IPS-NIHi7 (cell line): ENCODE measurements around the gene PPIA.

ENCODE experiments used
- DNase-seq: peaks from one replicate; pipeline ENCODE4 v3.0.0; 2012; ENCODE audit warnings: mixed read lengths; ENCODE audit errors: extremely low spot score

The PPIA gene

GRCh38 chr7:44796504-44797328, at the start of gene PPIA:
TSS of gene PPIA (plus strand) at chr7:44796681. CDS start at chr7:44796725, 44 bp downstream.
- peak; percentile 100 for DNase-seq

- DNase-seq, result peak; percentile 98
These were observed 48.2 kb upstream of the PPIA start, which contains the start of gene ZMIZ2 for GRCh38 chr7:44748045-44748947. TSS of gene ZMIZ2 (plus strand) at chr7:44748847. CDS start at chr7:44756250, 7,403 bp downstream.

GRCh38 chr7:44748948-44749731, 47.3 kb upstream of the PPIA start:
- no peak for DNase-seq

GRCh38 chr7:44749992-44750391, 46.5 kb upstream of the PPIA start:
- no peak for DNase-seq

- DNase-seq, result no peak
These were observed 46.1 kb upstream of the PPIA start for GRCh38 chr7:44750424-44750823.

GRCh38 chr7:44750921-44751571, 45.4 kb upstream of the PPIA start:
- DNase-seq, result no peak

GRCh38 chr7:44752822-44753221, 43.7 kb upstream of the PPIA start:
- no peak for DNase-seq

GRCh38 chr7:44754802-44755697, 41.4 kb upstream of the PPIA start:
- no peak for DNase-seq

GRCh38 chr7:44755698-44756627, 40.5 kb upstream of the PPIA start:
- no peak for DNase-seq

GRCh38 chr7:44756904-44757303, 39.6 kb upstream of the PPIA start:
- DNase-seq, result no peak

- DNase-seq, result no peak
These were observed 39.2 kb upstream of the PPIA start for GRCh38 chr7:44757311-44757710.

- DNase-seq, result no peak
These were observed 38.7 kb upstream of the PPIA start for GRCh38 chr7:44757739-44758138.

GRCh38 chr7:44759246-44759645, 37.2 kb upstream of the PPIA start:
- no peak for DNase-seq

GRCh38 chr7:44760034-44760580, 36.4 kb upstream of the PPIA start:
- DNase-seq, result no peak

GRCh38 chr7:44761207-44762161, 35.0 kb upstream of the PPIA start:
- no peak for DNase-seq

GRCh38 chr7:44762300-44762699, 34.2 kb upstream of the PPIA start:
- DNase-seq, result no peak

- DNase-seq, result no peak
These were observed 33.6 kb upstream of the PPIA start for GRCh38 chr7:44762726-44763522.
